SK-N-SH (cell line): ENCODE results near the gene C1orf210. TPM values are rescaled to one million over a fixed set of nuclear protein-coding genes. Genes with fewer than 3 reads are reported as not detected.

Experiments used
- CTCF ChIA-PET: fragments of 300-600, 350-600 bp; formaldehyde crosslinking; extraction: SDS; loops from one replicate; lab custom pipeline; 2021; lab: Yijun Ruan, JAX
- POLR2A ChIA-PET: fragments of 350-600 bp; sonication (Branson Sonifier 250); formaldehyde crosslinking; extraction: SDS; loops from one replicate; lab custom pipeline; 2020; ENCODE audit warnings: antibody characterized with exemption, inconsistent platforms; lab: Yijun Ruan, JAX
- DNase-seq: peaks from one replicate; pipeline ENCODE4 v3.0.0; 2012
- H2AFZ ChIP-seq: fragments of 200-600 bp; sonication (generic); 2 replicates; pipeline ENCODE4 v1.8.1; 2016; ENCODE audit warnings: antibody characterized with exemption, mild to moderate bottlenecking, low read depth
- H3F3A ChIP-seq: fragments of 200-600 bp; sonication (generic); replicated peaks from 2 replicates; pipeline ENCODE3; 2016; ENCODE audit warnings: antibody characterized with exemption, mild to moderate bottlenecking; ENCODE audit not compliant: insufficient read depth
- H3K27ac ChIP-seq, 2 experiments: fragments of 200-500 bp in 1 of 2; fragments of 200-600 bp in 1 of 2; sonication (Bioruptor generic) in 1 of 2; sonication (generic), shearing (Covaris generic) in 1 of 2; 2 replicates each; pipeline versions ENCODE4 v1.5.1 to v1.6.1; 2014 to 2016; ENCODE audit warnings: low read depth in 2 of 2, inconsistent platforms in 1 of 2, low read length in 1 of 2, mild to moderate bottlenecking in 1 of 2, mixed read lengths in 1 of 2
- H3K27me3 ChIP-seq: fragments of 200-600 bp; sonication (generic), shearing (Covaris generic); 2 replicates; pipeline ENCODE4 v1.6.1; 2016; ENCODE audit warnings: mixed run types; ENCODE audit not compliant: insufficient read depth
- H3K36me3 ChIP-seq, 2 experiments: fragments of 200-500 bp in 1 of 2; fragments of 200-600 bp in 1 of 2; sonication (Bioruptor generic) in 1 of 2; sonication (generic) in 1 of 2; replicated peaks in 1 of 2; 2 replicates each; pipeline versions ENCODE3 to v1.5.1; 2014 to 2016; ENCODE audit warnings: low read length in 1 of 2, mild to moderate bottlenecking in 1 of 2; ENCODE audit not compliant: insufficient read depth in 2 of 2, control insufficient read depth in 1 of 2
- H3K4me1 ChIP-seq, 2 experiments: fragments of 200-500 bp in 1 of 2; fragments of 200-600 bp in 1 of 2; sonication (Bioruptor generic) in 1 of 2; sonication (generic), shearing (Covaris generic) in 1 of 2; 2 replicates each; pipeline versions ENCODE4 v1.5.1 to v1.6.1; 2014 to 2016; ENCODE audit warnings: low read depth in 1 of 2, low read length in 1 of 2, mixed run types in 1 of 2; ENCODE audit not compliant: insufficient read depth in 2 of 2, control insufficient read depth in 1 of 2
- H3K4me2 ChIP-seq: fragments of 200-600 bp; sonication (generic), shearing (Covaris generic); 2 replicates; pipeline ENCODE4 v1.6.1; 2017; ENCODE audit warnings: mixed run types
- H3K4me3 ChIP-seq, 2 experiments: fragments of 200-500 bp in 1 of 2; fragments of 200-600 bp in 1 of 2; sonication (Bioruptor generic) in 1 of 2; sonication (generic), shearing (Covaris generic) in 1 of 2; 2 replicates each; pipeline versions ENCODE4 v1.5.1 to v1.8.1; 2014 to 2016; ENCODE audit warnings: low read depth in 2 of 2, inconsistent platforms in 1 of 2, low read length in 1 of 2, mild to moderate bottlenecking in 1 of 2, mixed read lengths in 1 of 2, moderate library complexity in 1 of 2
- H3K79me2 ChIP-seq: fragments of 200-600 bp; sonication (generic); 2 replicates; pipeline ENCODE4 v1.8.1; 2017; ENCODE audit warnings: mild to moderate bottlenecking; ENCODE audit not compliant: insufficient read depth
- H3K9ac ChIP-seq: fragments of 200-600 bp; sonication (generic); 2 replicates; pipeline ENCODE4 v1.6.1; 2017; ENCODE audit warnings: mixed run types
- H3K9me2 ChIP-seq: fragments of 200-600 bp; sonication (generic); 2 replicates; pipeline ENCODE4 v1.6.1; 2017; ENCODE audit warnings: mixed run types
- H3K9me3 ChIP-seq: fragments of 200-600 bp; sonication (generic); 2 replicates; pipeline ENCODE4 v1.6.1; 2017; ENCODE audit warnings: mixed run types, mild to moderate bottlenecking, moderate library complexity
- H4K20me1 ChIP-seq: fragments of 200-600 bp; sonication (generic); 2 replicates; pipeline ENCODE4 v1.6.1; 2017; ENCODE audit warnings: mild to moderate bottlenecking, mixed run types; ENCODE audit not compliant: insufficient read depth
- ELF1 ChIP-seq: IDR thresholded peaks from 2 replicates; pipeline ENCODE4 v1.4.0; 2012
- FOSL2 ChIP-seq: IDR thresholded peaks from 2 replicates; pipeline ENCODE4 v1.4.0; 2012; ENCODE audit warnings: low read depth, mild to moderate bottlenecking, moderate library complexity, borderline replicate concordance
- FOXJ3 ChIP-seq: sonication (generic); formaldehyde crosslinking; IDR thresholded peaks from 2 replicates; pipeline ENCODE4 v1.5.1; 2020; ENCODE audit warnings: mild to moderate bottlenecking, missing genetic modification reagents
- JUND ChIP-seq: IDR thresholded peaks from 2 replicates; pipeline ENCODE4 v1.4.0; 2012
- MXI1 ChIP-seq: IDR thresholded peaks from 2 replicates; pipeline ENCODE4 v1.6.1; 2012; ENCODE audit warnings: mild to moderate bottlenecking, low read depth, low read length, improper control_type of control experiment
- RAD21 ChIP-seq: IDR thresholded peaks from 2 replicates; pipeline ENCODE4 v1.6.1; 2012; ENCODE audit warnings: mild to moderate bottlenecking, low read length
- RCOR1 ChIP-seq: fragments of 150-350 bp; IDR thresholded peaks from 2 replicates; pipeline ENCODE4 v1.6.1; 2017; ENCODE audit warnings: antibody characterized with exemption, low read length
- TAF1 ChIP-seq: IDR thresholded peaks from 2 replicates; pipeline ENCODE4 v1.6.1; 2012; ENCODE audit warnings: low read depth, mild to moderate bottlenecking, low read length, moderate library complexity, borderline replicate concordance
- TCF12 ChIP-seq: IDR thresholded peaks from 2 replicates; pipeline ENCODE4 v1.4.0; 2012
- YY1 ChIP-seq: IDR thresholded peaks from 2 replicates; pipeline ENCODE4 v1.4.0; 2012; ENCODE audit warnings: low read depth, mild to moderate bottlenecking
- WGBS: methylation state at CpG from one replicate; pipeline ENCODE4 v1.1.6; 2017; ENCODE audit warnings: low lambda C conversion rate; 5-methylcytosine and 5-hydroxymethylcytosine counted together
- polyA plus RNA-seq, 3 experiments: library from polyadenylated mRNA; depleted of rRNA; stranded (reverse); fragments of >200 nt; gene quantifications; 2 replicates each; pipeline ENCODE4 v1.2.3, GENCODE V29; 2012
- TF ChIP-seq, protein P1 (sequence below): IDR thresholded peaks from 2 replicates; pipeline ENCODE4 v1.4.0; 2012; ENCODE audit warnings: low read depth, borderline replicate concordance
- TF ChIP-seq, protein P2 (sequence below): fragments of 150-350 bp; IDR thresholded peaks from 2 replicates; pipeline ENCODE4 v1.6.1; 2016; ENCODE audit warnings: mild to moderate bottlenecking, low read depth, low read length
- TF ChIP-seq, protein P3 (sequence below): IDR thresholded peaks from 2 replicates; pipeline ENCODE4 v1.4.0; 2012; ENCODE audit warnings: low read depth, borderline replicate concordance
- TF ChIP-seq, protein P4 (sequence below): IDR thresholded peaks from 2 replicates; pipeline ENCODE4; 2012
- TF ChIP-seq, protein P5 (sequence below): fragments of 150-350 bp; IDR thresholded peaks from 2 replicates; pipeline ENCODE4 v1.6.1; 2017; ENCODE audit warnings: antibody characterized with exemption, low read length, low read depth, borderline replicate concordance

C1orf210 gene
- polyA plus RNA-seq, 1 of the 3 experiments (the other 2 are of a cell fraction), result not detected

DNA sequence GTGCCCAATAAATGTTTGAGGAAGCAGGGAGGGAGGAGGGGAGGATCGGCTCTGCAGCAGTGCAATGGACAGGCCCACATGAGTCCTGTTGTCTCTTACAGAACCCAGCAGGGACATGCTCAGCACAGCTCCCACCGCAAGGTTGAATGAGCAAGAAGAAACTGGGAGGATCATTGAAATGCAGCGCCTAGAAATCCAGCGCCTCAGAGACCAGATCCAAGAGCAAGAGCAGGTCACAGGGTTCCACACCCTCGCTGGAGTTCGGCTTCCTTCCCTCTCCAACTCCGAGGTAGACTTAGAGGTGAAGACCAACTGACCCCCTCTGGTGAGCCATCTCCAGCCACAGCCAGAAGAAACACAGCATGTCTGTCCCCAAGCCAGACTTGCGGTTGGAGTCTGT, 31.5 kb downstream of the C1orf210 start:
- H3K9me2 ChIP-seq, result no peaks in the 10 kb centered on the region
- no peaks in the 10 kb centered on the region for H3K79me2 ChIP-seq
- no peak overlapping the region for H2AFZ ChIP-seq
- H3K4me1 ChIP-seq, result no peaks in the 10 kb centered on the region
- POLR2A ChIA-PET, result no interaction called here
- H3K4me2 ChIP-seq, result no peak overlapping the region
- no peaks in the 10 kb centered on the region for H3K36me3 ChIP-seq
- H3K9ac ChIP-seq, result no peak overlapping the region
- H4K20me1 ChIP-seq, result no peaks in the 10 kb centered on the region
- no peak overlapping the region for H3K27ac ChIP-seq
- H3F3A ChIP-seq, result no peaks in the 10 kb centered on the region
- WGBS, result 4% methylated on average over 5 of the region's 8 CpGs
- peaks cover 24% of the 10 kb centered on the region; the same call in 1 of the 2 replicates for H3K27me3 ChIP-seq
- DNase-seq, result no peak
- no peak for TF ChIP-seq MXI1
- TF ChIP-seq, protein P1, sequence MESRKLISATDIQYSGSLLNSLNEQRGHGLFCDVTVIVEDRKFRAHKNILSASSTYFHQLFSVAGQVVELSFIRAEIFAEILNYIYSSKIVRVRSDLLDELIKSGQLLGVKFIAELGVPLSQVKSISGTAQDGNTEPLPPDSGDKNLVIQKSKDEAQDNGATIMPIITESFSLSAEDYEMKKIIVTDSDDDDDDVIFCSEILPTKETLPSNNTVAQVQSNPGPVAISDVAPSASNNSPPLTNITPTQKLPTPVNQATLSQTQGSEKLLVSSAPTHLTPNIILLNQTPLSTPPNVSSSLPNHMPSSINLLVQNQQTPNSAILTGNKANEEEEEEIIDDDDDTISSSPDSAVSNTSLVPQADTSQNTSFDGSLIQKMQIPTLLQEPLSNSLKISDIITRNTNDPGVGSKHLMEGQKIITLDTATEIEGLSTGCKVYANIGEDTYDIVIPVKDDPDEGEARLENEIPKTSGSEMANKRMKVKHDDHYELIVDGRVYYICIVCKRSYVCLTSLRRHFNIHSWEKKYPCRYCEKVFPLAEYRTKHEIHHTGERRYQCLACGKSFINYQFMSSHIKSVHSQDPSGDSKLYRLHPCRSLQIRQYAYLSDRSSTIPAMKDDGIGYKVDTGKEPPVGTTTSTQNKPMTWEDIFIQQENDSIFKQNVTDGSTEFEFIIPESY, result no peak
- TF ChIP-seq JUND, result no peak
- TF ChIP-seq, protein P2, sequence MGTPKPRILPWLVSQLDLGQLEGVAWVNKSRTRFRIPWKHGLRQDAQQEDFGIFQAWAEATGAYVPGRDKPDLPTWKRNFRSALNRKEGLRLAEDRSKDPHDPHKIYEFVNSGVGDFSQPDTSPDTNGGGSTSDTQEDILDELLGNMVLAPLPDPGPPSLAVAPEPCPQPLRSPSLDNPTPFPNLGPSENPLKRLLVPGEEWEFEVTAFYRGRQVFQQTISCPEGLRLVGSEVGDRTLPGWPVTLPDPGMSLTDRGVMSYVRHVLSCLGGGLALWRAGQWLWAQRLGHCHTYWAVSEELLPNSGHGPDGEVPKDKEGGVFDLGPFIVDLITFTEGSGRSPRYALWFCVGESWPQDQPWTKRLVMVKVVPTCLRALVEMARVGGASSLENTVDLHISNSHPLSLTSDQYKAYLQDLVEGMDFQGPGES, result no peak
- TF ChIP-seq FOXJ3, result no peak
- TF ChIP-seq TCF12, result no peak
- TF ChIP-seq RAD21, result no peak
- TF ChIP-seq, all 33 proteins: peak for 0
- H3K4me3 ChIP-seq, result no peak overlapping the region
- CTCF ChIA-PET, result no interaction called here
- H3K9me3 ChIP-seq, result no peaks in the 10 kb centered on the region

DNA sequence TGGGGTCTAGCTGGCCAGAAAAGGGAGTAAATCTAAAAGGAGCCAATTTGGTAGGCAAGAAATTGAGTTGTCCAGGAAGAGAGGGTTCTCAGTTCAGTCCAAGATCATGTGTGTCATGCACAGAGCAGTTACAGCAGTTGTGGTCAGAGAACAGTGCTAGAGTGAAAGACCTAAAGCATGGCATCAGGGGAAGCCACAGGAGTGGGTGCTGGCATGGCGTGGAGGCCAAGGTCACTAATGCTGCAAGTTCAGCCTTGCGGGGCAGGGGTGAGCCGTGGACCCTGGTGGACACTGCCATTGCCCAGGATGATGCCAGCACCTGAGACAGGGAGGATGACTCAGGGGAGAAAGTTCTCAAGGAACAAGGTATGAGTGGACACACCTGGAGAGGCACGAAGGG, 32.2 kb downstream of the C1orf210 start:
- Histone ChIP-seq H3K4me2 (no peak overlapping the region), H3F3A (no peaks in the 10 kb centered on the region), H2AFZ (no peak overlapping the region), H3K27me3 (peaks cover 24% of the 10 kb centered on the region; the same call in 1 of the 2 replicates), H3K79me2 (no peaks in the 10 kb centered on the region), H3K9ac (no peak overlapping the region), H3K27ac (no peak overlapping the region), H3K4me1 (no peaks in the 10 kb centered on the region), H3K36me3 (no peaks in the 10 kb centered on the region), H4K20me1 (no peaks in the 10 kb centered on the region), H3K4me3 (no peak overlapping the region), H3K9me2 (no peaks in the 10 kb centered on the region), H3K9me3 (no peaks in the 10 kb centered on the region)
- TF ChIP-seq, protein P3, sequence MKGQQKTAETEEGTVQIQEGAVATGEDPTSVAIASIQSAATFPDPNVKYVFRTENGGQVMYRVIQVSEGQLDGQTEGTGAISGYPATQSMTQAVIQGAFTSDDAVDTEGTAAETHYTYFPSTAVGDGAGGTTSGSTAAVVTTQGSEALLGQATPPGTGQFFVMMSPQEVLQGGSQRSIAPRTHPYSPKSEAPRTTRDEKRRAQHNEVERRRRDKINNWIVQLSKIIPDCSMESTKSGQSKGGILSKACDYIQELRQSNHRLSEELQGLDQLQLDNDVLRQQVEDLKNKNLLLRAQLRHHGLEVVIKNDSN, result no peak
- no peak for TF ChIP-seq TAF1
- TF ChIP-seq, protein P4, sequence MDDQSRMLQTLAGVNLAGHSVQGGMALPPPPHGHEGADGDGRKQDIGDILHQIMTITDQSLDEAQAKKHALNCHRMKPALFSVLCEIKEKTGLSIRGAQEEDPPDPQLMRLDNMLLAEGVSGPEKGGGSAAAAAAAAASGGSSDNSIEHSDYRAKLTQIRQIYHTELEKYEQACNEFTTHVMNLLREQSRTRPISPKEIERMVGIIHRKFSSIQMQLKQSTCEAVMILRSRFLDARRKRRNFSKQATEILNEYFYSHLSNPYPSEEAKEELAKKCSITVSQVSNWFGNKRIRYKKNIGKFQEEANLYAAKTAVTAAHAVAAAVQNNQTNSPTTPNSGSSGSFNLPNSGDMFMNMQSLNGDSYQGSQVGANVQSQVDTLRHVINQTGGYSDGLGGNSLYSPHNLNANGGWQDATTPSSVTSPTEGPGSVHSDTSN, result no peak
- TF ChIP-seq YY1, result no peak
- TF ChIP-seq, protein P5, sequence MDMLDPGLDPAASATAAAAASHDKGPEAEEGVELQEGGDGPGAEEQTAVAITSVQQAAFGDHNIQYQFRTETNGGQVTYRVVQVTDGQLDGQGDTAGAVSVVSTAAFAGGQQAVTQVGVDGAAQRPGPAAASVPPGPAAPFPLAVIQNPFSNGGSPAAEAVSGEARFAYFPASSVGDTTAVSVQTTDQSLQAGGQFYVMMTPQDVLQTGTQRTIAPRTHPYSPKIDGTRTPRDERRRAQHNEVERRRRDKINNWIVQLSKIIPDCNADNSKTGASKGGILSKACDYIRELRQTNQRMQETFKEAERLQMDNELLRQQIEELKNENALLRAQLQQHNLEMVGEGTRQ, result no peak
- no peak for TF ChIP-seq FOSL2
- no peak for TF ChIP-seq ELF1
- TF ChIP-seq MXI1, result no peak
- TF ChIP-seq, protein P1, result no peak
- no peak for TF ChIP-seq RCOR1
- ChIA-PET POLR2A (no interaction called here), CTCF (no interaction called here)
- DNase-seq, result no peak
- WGBS, result 41% methylated on average over 4 of the region's 4 CpGs
